GM18951 (cell line): ENCODE data around the gene RAB11A.

Source experiments
- POLR2A ChIP-seq: IDR thresholded peaks from 4 replicates; pipeline ENCODE4 v1.6.1; 2011; ENCODE audit warnings: mild to moderate bottlenecking; ENCODE audit not compliant: insufficient read length, insufficient read depth; ENCODE audit errors: extremely low read depth
- in situ Hi-C: fragments of 300-500 bp; cut with MboI; formaldehyde crosslinking; loops from one replicate; pipeline ENCODE4 v1.12.0; 2022; ENCODE audit warnings: low sequenced_read_pairs, mixed read lengths, inconsistent platforms; ENCODE audit not compliant: unreplicated experiment

The RAB11A gene

DNA sequence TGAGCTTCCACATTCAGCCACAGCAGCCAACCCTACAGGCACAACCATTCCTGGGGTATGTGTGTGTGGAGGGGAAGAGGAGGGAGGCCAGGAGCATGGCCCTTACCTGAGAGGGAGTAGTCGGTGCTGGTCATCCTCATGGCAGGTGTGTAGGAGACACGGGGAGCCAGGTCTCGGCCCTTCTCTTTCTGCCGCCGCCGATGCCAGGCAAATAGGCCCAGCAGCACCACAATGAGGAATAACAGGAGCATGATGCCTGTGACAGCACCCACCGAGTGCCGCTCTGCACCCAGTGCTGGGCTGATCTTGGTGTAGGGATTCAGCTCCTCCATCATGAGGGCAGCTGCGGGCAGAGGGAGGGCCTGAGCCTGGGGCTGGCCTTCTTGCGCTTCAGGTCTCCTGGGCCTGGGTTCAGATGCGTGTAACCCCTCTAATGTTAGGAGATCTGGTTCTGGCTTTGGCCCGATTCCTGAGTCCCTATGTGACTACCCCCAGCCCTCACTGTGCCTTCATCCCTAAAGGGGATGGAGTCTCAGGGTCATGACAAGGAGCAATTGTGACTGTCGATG lies 44.4 kb downstream of the RAB11A start:
- in situ Hi-C loops = no loop called here
- TF ChIP-seq POLR2A = no peak

DNA sequence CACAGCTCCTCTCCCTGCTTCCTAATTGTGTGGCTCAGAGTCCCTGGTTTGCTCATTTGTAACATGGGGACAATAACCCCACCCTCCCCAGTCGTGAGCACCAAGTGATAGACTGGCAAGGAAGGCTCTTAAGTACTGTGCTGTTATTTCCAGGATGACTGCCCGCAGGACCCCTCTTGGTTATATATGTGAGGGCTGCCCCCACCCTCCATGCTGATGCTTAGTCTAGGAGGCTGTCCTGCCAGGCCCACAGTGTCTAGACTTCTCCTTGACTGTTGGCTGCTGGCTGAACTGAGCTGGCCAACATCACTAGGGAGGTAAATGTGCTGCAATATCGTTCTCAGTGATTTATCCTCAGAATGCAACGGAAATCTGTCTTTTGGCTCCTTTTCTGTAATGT lies 45.1 kb downstream of the RAB11A start:
- in situ Hi-C loops = no loop called here
- no peak for TF ChIP-seq POLR2A

DNA sequence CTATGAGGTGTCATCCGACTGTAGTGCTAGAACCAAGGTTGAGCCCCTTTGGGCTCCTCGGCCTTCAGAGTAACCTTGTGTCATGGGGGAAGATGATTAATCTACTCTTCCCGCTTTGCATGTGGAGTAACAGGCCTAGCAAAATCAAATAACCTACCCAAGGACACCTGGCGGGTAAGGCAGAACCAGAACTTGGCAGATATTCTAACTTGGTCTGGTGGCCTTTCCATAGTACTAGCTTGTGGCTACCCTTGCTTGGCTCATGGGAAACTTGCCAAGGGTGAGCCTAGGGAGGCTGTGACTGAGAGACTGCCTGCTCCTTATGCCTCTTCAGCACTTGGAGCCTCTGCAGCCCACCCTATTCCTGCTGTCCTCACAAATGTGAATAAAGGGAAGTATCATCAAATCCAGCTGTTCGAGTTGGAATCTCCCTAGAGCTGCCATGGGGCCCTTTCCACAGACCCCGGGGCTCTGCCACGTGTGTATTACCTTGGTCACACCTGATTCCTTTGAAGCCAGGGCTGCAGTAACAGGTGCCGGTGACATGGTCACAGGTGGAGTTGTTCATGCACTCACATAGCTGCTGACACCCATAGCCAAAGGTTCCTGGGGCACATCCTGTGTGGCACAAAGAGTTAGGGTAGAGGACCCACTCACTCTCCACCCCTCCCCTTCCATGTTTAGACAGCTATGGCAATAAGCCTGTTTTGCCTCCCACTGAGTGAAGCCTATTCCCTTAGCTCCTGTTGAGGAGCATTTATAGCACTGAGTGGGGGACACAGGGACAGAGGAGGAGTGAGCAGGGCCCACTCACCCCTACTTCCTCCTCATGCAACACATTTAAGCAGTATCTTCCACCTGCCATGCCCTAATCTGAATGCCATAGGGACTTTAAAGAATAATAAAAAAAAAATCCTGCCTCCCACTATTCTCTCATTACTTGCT lies 46.0 kb downstream of the RAB11A start:
- in situ Hi-C loops = no loop called here
- no peak for TF ChIP-seq POLR2A

DNA sequence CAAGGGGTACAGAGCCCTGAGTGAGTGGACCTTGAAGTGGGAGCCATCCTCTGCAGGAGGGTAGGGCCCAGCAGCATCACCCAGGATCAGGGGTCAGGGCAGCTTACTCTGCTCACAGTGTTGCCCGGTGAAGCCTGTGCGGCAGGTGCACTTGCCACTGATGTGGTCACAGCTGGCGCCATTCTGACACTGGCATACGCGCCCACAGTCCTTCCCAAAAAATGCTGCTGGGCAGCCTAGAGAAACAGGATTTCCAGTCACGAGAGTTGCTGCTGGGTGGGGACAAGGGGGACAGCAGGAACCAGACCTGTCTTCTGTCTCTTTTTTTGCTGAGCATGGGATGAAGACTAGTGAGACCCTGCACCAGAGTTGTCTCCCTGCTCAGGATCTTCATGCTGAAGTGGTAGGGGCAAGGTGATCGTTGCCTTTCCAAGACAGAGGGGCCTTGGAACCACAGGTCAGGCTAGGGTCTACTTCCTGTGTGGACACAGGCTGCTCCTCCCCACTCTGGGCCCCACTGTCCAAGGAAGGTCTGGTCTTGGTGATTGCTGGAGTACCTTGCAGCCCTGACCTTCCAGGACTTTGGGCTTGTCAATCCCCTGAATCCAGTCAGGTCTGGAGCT lies 46.9 kb downstream of the RAB11A start:
- in situ Hi-C loops = no loop called here
- no peak for TF ChIP-seq POLR2A

DNA sequence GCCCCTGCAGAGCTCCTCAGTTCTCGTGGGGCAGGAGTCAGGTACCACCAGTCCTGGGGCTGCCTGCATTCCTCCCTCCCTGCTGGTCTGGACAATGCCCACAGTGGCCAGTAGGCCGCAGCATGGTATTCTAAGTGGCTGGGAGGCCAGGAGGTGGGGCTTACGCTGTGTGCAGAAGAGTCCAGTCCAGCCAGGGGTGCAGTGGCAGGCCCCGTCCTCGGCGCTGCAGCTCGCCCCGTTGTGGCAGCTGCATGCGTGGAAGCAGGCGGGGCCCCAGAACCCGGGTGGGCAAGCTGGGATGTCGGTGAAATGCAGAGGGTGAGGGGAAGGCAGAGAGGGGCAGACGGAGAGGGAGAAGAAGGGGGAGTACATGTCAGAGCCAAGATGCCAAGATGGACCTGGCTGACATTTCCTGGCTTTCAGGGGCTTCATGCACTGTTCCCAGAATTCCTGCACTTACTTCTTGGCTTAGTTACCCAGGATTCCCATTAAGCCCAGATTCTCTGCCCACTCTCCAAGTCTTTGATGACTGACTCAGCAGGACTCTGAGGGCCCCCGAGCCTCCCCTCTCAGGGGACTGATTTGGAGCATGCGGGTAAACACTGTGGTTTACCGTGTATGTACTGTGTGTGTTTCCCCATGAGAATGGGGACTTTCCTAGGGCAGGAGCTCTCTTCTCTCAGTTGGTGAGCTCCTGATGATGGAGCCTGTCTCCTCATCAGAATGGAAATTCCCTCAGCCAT lies 47.5 kb downstream of the RAB11A start:
- in situ Hi-C loops = no loop called here
- no peak for TF ChIP-seq POLR2A

DNA sequence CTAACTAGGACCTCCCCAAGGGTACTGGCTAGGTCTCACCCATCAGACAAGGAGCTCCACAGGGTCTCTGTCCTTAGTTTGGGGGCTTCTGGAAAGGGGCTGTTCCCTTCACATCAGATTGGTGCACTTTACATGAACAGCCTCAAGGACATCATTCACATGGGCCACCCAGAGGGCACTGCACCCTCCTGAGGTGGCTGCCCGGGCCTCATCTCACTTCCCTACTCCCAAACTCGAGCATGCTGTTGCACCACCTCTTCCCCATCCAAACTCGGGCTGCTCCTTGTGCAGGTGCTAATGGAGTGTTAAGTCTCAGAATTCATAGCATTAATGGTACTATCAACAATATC lies 48.1 kb downstream of the RAB11A start:
- TF ChIP-seq POLR2A = no peak
- in situ Hi-C loops = no loop called here

DNA sequence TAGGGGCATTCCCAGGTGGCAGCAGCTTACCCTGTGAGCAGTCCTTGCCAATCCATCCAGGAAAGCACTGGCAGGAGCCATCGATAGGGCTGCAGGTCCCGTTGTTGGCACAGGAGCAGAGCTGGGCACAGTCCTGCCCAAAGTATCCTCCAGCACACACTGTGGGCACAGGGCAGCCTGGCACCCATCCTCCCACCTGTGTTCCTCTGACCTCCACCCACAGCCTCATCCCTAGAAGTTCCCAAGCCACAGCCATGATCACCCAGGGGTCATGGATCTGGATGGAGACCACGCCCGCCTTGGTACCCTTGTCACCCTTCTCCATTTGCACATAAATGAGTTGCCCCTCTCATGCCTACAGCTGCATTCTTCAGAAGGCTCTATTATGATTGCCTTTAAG lies 48.6 kb downstream of the RAB11A start:
- TF ChIP-seq POLR2A = no peak
- in situ Hi-C loops = no loop called here

DNA sequence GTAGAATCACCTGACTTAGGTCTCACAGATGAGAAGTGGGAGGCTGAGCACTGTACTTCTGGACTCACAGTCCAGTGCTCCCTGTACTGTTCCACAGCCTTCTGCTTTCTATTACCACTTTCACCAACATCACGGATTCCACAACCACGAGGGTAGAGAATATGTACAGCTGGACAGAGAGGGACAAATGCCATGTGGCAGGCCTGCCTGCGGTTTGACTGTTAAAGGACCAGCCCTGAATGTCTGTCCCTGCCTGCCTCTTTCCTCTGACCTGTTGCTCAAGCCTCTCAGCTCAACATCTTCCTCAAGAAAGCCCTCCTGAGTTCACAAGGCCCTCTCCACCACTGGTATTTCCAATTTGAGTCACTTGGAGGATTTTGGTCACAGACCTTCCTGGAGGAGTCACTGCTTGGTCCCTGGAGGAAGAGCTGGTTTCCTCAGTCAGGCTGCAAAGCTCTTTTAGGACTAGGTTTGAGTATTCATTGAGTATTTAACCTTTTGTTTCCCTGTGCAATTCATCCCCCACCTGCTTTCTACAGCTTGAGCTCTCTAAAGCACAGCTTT lies 49.1 kb downstream of the RAB11A start:
- in situ Hi-C loops = no loop called here

DNA sequence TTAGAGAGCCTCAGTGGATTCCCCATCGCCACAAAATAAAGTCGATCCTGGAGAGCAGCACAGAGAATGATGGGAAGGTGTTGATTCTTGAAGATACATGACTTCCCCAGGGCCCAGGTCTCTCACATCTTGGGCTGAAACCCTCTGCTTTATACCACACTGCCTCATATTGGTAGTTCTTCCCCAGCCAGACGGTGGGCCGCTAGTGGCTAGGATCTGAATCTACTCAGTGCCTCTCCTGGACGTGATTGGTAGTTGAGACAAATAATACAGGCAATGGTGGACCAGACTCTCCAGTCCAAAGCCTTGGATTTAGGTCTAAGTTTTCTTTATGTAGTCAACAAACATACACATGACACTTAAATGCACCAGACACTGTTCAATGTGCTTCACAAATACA lies 49.7 kb downstream of the RAB11A start:
- TF ChIP-seq POLR2A = no peak
- in situ Hi-C loops = no loop called here

More for the DNA sequence above, 49.1 kb downstream of the RAB11A start:
- TF ChIP-seq POLR2A = no peak

DNA sequence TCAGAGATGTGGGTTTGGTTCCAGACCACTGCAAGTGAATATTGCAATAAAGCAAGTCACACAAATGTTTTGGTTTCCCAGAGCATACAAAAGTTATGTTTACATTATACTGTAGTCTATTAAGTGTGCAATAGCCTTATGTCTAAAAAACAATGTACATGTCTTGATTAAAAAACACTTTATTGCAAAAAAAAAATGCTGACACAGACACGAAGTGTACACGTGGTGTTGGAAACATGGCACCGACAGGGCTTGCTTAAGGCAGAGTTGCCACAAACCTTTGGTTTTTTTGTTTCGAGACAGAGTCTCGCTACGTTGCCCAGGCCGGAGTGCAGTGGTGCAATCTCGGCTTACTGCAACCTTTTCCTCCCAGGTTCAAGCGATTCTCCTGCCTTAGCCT lies 50.1 kb downstream of the RAB11A start:
- in situ Hi-C loops = no loop called here
- TF ChIP-seq POLR2A = no peak

DNA sequence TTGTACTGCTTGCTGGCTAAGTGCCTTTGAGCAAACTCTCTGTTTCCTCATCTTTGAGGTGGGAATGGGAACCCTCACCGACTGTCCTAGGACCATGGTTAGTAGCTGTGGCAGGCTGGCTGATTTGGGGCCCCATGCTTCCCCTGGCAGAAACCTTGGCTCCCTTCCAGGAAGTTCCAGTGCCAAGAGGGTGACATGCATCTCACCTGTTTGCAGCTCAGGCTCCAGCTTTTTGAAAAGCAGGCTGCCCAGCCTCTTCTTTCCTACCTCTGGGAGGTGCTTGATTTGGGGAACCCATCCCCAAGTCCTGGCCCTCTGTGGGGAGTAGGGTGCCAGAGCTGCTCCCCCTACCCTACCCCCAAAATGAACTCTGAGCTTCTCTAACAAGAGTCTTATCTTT lies 50.8 kb downstream of the RAB11A start:
- in situ Hi-C loops = no loop called here
- no peak for TF ChIP-seq POLR2A

DNA sequence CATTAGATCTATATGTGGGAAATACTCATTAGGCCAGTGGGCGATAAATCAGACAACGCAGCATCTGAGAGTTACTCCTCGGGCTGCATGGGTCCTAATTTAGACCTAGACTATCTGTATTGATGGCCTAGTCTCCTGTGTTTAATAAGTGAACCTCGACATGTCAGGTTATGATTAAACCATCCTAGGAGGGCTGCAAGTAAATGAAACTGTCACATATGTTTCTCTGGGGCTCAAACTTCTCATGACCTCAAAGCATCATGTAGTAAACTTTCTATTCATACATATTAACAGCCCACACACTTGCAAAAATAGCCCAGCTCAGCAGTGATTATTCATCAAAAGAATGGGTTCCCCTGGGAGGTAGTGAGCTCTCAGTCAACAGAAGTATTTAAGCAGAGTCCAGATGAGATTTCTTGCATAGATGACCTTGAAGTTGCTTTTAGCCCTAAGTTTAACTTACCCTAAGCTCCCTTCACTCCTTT lies 51.6 kb downstream of the RAB11A start:
- TF ChIP-seq POLR2A = peak; percentile 44
- in situ Hi-C loops = no loop called here

DNA sequence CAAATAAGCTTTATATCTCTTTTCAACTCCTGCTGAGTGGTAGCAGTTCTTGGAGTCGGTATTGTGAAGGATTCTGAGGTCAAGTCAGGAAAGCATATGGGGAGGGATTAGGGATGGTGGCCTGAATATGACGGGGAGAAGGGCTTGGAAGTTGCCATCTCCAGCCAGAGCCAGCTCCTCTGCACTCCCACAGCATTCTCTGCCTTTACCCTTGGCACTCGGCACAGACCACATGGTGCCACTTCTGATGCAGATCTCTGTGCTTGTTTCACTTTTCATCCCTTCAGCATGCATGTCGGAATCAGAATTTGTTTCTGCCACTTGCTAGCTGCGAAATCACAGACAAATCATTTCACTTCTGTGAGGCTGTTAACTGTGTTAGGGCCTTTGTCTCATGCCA lies 52.5 kb downstream of the RAB11A start:
- TF ChIP-seq POLR2A = peak; percentile 16
- in situ Hi-C loops = no loop called here

DNA sequence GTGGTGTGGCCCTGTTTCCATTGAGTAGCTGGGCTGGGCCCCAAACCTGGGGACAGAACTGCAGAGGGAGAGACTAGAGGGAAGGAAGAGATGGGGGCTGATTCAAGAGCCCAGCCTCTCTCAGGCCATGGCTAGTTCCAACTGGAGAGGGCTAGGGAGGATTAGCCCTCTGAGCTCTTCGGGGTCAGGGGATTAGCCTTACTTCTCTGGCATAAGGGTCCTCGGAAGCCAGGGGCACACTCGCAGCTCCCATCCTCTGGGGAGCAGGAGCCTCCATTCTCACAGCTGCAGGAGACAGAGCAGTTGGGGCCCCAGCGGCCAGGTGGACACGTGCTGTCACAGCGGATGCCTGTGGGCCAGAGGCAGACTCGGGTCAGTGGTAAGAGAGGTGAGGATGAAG lies 53.3 kb downstream of the RAB11A start:
- in situ Hi-C loops = no loop called here

More for the DNA sequence above, 53.3 kb downstream of the RAB11A start:
- no peak for TF ChIP-seq POLR2A
